Smooth muscle cell (in vitro differentiated cells): ENCODE results near the gene SLC5A11. TPM values are rescaled to one million over a fixed set of nuclear protein-coding genes. Genes with fewer than 3 reads are reported as not detected.

Experiments used
- DNase-seq: peaks from one replicate; lab custom pipeline; 2025; ENCODE audit not compliant: unreplicated experiment; lab: John Stamatoyannopoulos, UW
- H2AFZ ChIP-seq: fragments of 200-600 bp; sonication (generic); 2 replicates; pipeline ENCODE4 v1.6.0; 2016; ENCODE audit warnings: antibody characterized with exemption, low read depth, mild to moderate bottlenecking
- H3F3A ChIP-seq: fragments of 200-600 bp; sonication (generic); 2 replicates; pipeline ENCODE4 v1.6.0; 2017; ENCODE audit warnings: antibody characterized with exemption, low read depth
- H3K27ac ChIP-seq: fragments of 200-600 bp; sonication (generic); 2 replicates; pipeline ENCODE4 v1.5.1; 2016; ENCODE audit warnings: low read depth, mild to moderate bottlenecking
- H3K27me3 ChIP-seq: fragments of 200-600 bp; sonication (generic); 2 replicates; pipeline ENCODE4 v1.6.1; 2016; ENCODE audit warnings: low read depth, mild to moderate bottlenecking
- H3K36me3 ChIP-seq: fragments of 200-600 bp; sonication (generic); 2 replicates; pipeline ENCODE4 v1.5.1; 2016; ENCODE audit warnings: low read depth
- H3K4me1 ChIP-seq: fragments of 200-600 bp; sonication (generic); 2 replicates; pipeline ENCODE4 v1.5.1; 2016; ENCODE audit warnings: low read depth
- H3K4me2 ChIP-seq: fragments of 200-600 bp; sonication (generic); 2 replicates; pipeline ENCODE4 v1.6.0; 2016; ENCODE audit warnings: mild to moderate bottlenecking
- H3K4me3 ChIP-seq: fragments of 200-600 bp; sonication (generic); 2 replicates; pipeline ENCODE4 v1.5.1; 2016; ENCODE audit warnings: mild to moderate bottlenecking
- H3K79me2 ChIP-seq: fragments of 200-600 bp; sonication (generic); 2 replicates; pipeline ENCODE4 v1.6.0; 2016; ENCODE audit warnings: low read depth, mild to moderate bottlenecking
- H3K9ac ChIP-seq: fragments of 200-600 bp; sonication (generic); 2 replicates; pipeline ENCODE4 v1.6.0; 2016; ENCODE audit warnings: low read depth
- H3K9me3 ChIP-seq: fragments of 200-600 bp; sonication (generic); replicated peaks from 2 replicates; pipeline ENCODE4 v1.5.1; 2016; ENCODE audit warnings: low read depth
- H4K20me1 ChIP-seq: fragments of 200-600 bp; sonication (generic); 2 replicates; pipeline ENCODE4 v1.6.0; 2016; ENCODE audit warnings: low read depth
- CTCF ChIP-seq: fragments of 200-600 bp; sonication (generic); IDR thresholded peaks from 2 replicates; pipeline ENCODE4 v1.5.1; 2017; ENCODE audit warnings: borderline replicate concordance, mild to moderate bottlenecking, antibody characterized with exemption; ENCODE audit not compliant: insufficient read depth, poor library complexity, severe bottlenecking
- WGBS: methylation state at CpG from one replicate; pipeline ENCODE4 v1.1.7; 2016; ENCODE audit warnings: low lambda C conversion rate; 5-methylcytosine and 5-hydroxymethylcytosine counted together
- polyA plus RNA-seq: library from polyadenylated mRNA; unstranded; fragments of >200 nt; fragmentation: Nextera tagmentation; extraction: Ambion mirVana; gene quantifications from 2 replicates; pipeline ENCODE4 v1.2.1, GENCODE V29; 2016
- total RNA-seq: library from RNA; depleted of rRNA; stranded (reverse); fragments of >200 nt; gene quantifications from 2 replicates; pipeline ENCODE4 v1.2.3, GENCODE V29; 2014

The SLC5A11 gene
- total and polyA plus RNA-seq, 2 experiments from 2014 or later: not detected

GRCh38 chr16:24955975-24956731, 110.4 kb downstream of the SLC5A11 start:
- Histone ChIP-seq H3K4me3 (no peak overlapping the region), H4K20me1 (no peaks in the 10 kb centered on the region), H3K4me1 (no peaks in the 10 kb centered on the region), H3K36me3 (peaks cover 20% of the 10 kb centered on the region), H3K27ac (no peak overlapping the region), H3K9ac (no peak overlapping the region), H3K79me2 (no peaks in the 10 kb centered on the region), H3K4me2 (no peak overlapping the region), H3K27me3 (no peaks in the 10 kb centered on the region), H3F3A (no peaks in the 10 kb centered on the region), H3K9me3 (no peaks in the 10 kb centered on the region), H2AFZ (no peak overlapping the region)
- no peak for TF ChIP-seq CTCF
- WGBS: 88% methylated on average over 11 of the region's 11 CpGs
- no peak for DNase-seq

GRCh38 chr16:24957887-24958286, 112.1 kb downstream of the SLC5A11 start:
- Histone ChIP-seq H3K36me3 (peaks cover 28% of the 10 kb centered on the region), H3K4me1 (no peaks in the 10 kb centered on the region), H4K20me1 (no peaks in the 10 kb centered on the region), H3K9ac (no peak overlapping the region), H3K27ac (no peak overlapping the region), H3F3A (no peaks in the 10 kb centered on the region), H3K79me2 (no peaks in the 10 kb centered on the region), H3K9me3 (peaks cover 9% of the 10 kb centered on the region), H2AFZ (no peak overlapping the region), H3K4me3 (no peak overlapping the region), H3K4me2 (no peak overlapping the region), H3K27me3 (no peaks in the 10 kb centered on the region)
- no peak for DNase-seq
- WGBS: 93% methylated on average over 6 of the region's 6 CpGs
- TF ChIP-seq CTCF: no peak

Other genes starting within 250 kb of the SLC5A11 start
- 30.3 and 35.7 TPM in 2 replicates for gene TNRC6A, start 116.3 kb upstream of the SLC5A11 start, total RNA-seq
- gene TNRC6A, start 116.3 kb upstream of the SLC5A11 start, polyA plus RNA-seq: 14.6 and 26.0 TPM in 2 replicates
- 24.1 and 34.6 TPM in 2 replicates for gene ARHGAP17, start 169.4 kb downstream of the SLC5A11 start, total RNA-seq
- 38.3 and 40.5 TPM in 2 replicates for gene ARHGAP17, start 169.4 kb downstream of the SLC5A11 start, polyA plus RNA-seq